Fibroblast of lung (primary cell): ENCODE results near the gene FBXO41. TPM values are rescaled to one million over a fixed set of nuclear protein-coding genes. Genes with fewer than 3 reads are reported as not detected.

Experiments used
- DNase-seq, 2 donors: peaks; one replicate each; pipeline versions ENCODE4 v3.0.0 to v3.0.0-alpha.2; 2010; ENCODE audit warnings: low read depth in 2 of 2
- H2AFZ ChIP-seq: 2 replicates; pipeline ENCODE4 v1.5.1; 2012; ENCODE audit warnings: low read length, control low read depth, inconsistent platforms
- H3K27ac ChIP-seq: 2 replicates; pipeline ENCODE4 v1.5.1; 2011; ENCODE audit warnings: low read length, control low read depth; ENCODE audit not compliant: insufficient read depth
- H3K27me3 ChIP-seq: 2 replicates; pipeline ENCODE4 v1.5.1; 2011; ENCODE audit warnings: mild to moderate bottlenecking, low read length; ENCODE audit not compliant: control insufficient read depth, insufficient read depth
- H3K36me3 ChIP-seq: 2 replicates; pipeline ENCODE4 v1.5.1; 2011; ENCODE audit warnings: low read length; ENCODE audit not compliant: control insufficient read depth, insufficient read depth
- H3K4me1 ChIP-seq: 2 replicates; pipeline ENCODE4 v1.5.1; 2011; ENCODE audit warnings: low read length; ENCODE audit not compliant: control insufficient read depth, insufficient read depth; ENCODE audit errors: extremely low read depth
- H3K4me2 ChIP-seq: 2 replicates; pipeline ENCODE4 v1.5.1; 2011; ENCODE audit warnings: low read length, control low read depth; ENCODE audit not compliant: insufficient read depth; ENCODE audit errors: extremely low read depth
- H3K4me3 ChIP-seq, 4 experiments: fragments of 200-600 bp in 1 of 4; sonication (generic) in 1 of 4; replicated peaks in 1 of 4; 2 replicates each; pipeline ENCODE4 v1.5.1; 2011 to 2016; ENCODE audit warnings: low read length in 4 of 4, low read depth in 3 of 4, mild to moderate bottlenecking in 3 of 4, control low read depth in 2 of 4, inconsistent platforms in 1 of 4, mixed read lengths in 1 of 4; ENCODE audit not compliant: insufficient read depth in 1 of 4; ENCODE audit errors: control extremely low read depth in 1 of 4
- H3K79me2 ChIP-seq: 2 replicates; pipeline ENCODE4 v1.5.1; 2012; ENCODE audit warnings: mild to moderate bottlenecking, low read length, inconsistent platforms; ENCODE audit not compliant: control insufficient read depth, insufficient read depth
- H3K9ac ChIP-seq: 2 replicates; pipeline ENCODE4 v1.5.1; 2011; ENCODE audit warnings: mild to moderate bottlenecking, low read length, control low read depth; ENCODE audit not compliant: insufficient read depth
- H3K9me3 ChIP-seq: 2 replicates; pipeline ENCODE4 v1.5.1; 2012; ENCODE audit warnings: low read depth, low read length; ENCODE audit not compliant: control insufficient read depth, insufficient read depth
- H4K20me1 ChIP-seq: 2 replicates; pipeline ENCODE4 v1.5.1; 2011; ENCODE audit warnings: low read length; ENCODE audit not compliant: control insufficient read depth, insufficient read depth; ENCODE audit errors: extremely low read depth
- CTCF ChIP-seq, 2 donors: IDR thresholded peaks in 1 of 2; conservative IDR thresholded peaks in 1 of 2; 1 replicate in 1 of 2; 2 replicates in 1 of 2; pipeline ENCODE4 v1.5.1; 2011 to 2012; ENCODE audit warnings: low read length in 2 of 2, control low read depth in 1 of 2, inconsistent platforms in 1 of 2, low read depth in 1 of 2, mild to moderate bottlenecking in 1 of 2
- EZH2 ChIP-seq: IDR thresholded peaks from 2 replicates; pipeline ENCODE4 v1.5.1; 2012; ENCODE audit warnings: low read length, control low read depth, mild to moderate bottlenecking; ENCODE audit errors: missing control alignments
- polyA plus RNA-seq, 2 donors: library from polyadenylated mRNA; depleted of rRNA in 1 of 2; stranded (reverse) in 1 of 2; unstranded in 1 of 2; fragments of >200 nt; gene quantifications; 2 replicates each; pipeline ENCODE4 v1.2.1, GENCODE V29; 2011 to 2012; ENCODE audit warnings: missing spikeins in 1 of 2
- total RNA-seq: library from RNA; depleted of rRNA; stranded (reverse); fragments of >200 nt; gene quantifications from 2 replicates; pipeline ENCODE4 v1.2.1, GENCODE V29; 2014

Gene FBXO41
- total and polyA plus RNA-seq, 2 donors (not counting 1 experiment from before 2014, with no cell fraction given): 0.51 to 1.2 TPM

GRCh38 chr2:73297586-73297985 lies 13.3 kb upstream of the FBXO41 start:
- H3K36me3 ChIP-seq: no peaks in the 10 kb centered on the region
- H3K9ac ChIP-seq: no peak overlapping the region
- no peak for DNase-seq
- no peak overlapping the region for H3K4me2 ChIP-seq
- peaks cover 36% of the 10 kb centered on the region for H3K27me3 ChIP-seq
- no peak overlapping the region for H3K4me3 ChIP-seq
- no peaks in the 10 kb centered on the region for H4K20me1 ChIP-seq
- no peaks in the 10 kb centered on the region for H3K4me1 ChIP-seq
- no peaks in the 10 kb centered on the region for H3K9me3 ChIP-seq
- H3K27ac ChIP-seq: no peak overlapping the region
- TF ChIP-seq CTCF (conservative IDR thresholded peaks at IDR 0.05 in 1 of 2, IDR thresholded peaks at IDR 0.05 in 1 of 2; ENCODE audit: low read depth in 1 of 2, low read length in 2 of 2): no peak
- no peak for TF ChIP-seq EZH2
- no peak overlapping the region for H2AFZ ChIP-seq
- H3K79me2 ChIP-seq: no peaks in the 10 kb centered on the region

GRCh38 chr2:73297151-73297559 lies 12.9 kb upstream of the FBXO41 start:
- Histone ChIP-seq H3K9me3 (no peaks in the 10 kb centered on the region), H3K9ac (no peak overlapping the region), H2AFZ (no peak overlapping the region), H4K20me1 (no peaks in the 10 kb centered on the region), H3K4me3 (no peak overlapping the region), H3K79me2 (no peaks in the 10 kb centered on the region), H3K27ac (no peak overlapping the region), H3K4me2 (no peak overlapping the region), H3K36me3 (no peaks in the 10 kb centered on the region), H3K4me1 (no peaks in the 10 kb centered on the region), H3K27me3 (peaks cover 40% of the 10 kb centered on the region)
- no peak for TF ChIP-seq EZH2
- TF ChIP-seq CTCF (conservative IDR thresholded peaks at IDR 0.05 in 1 of 2, IDR thresholded peaks at IDR 0.05 in 1 of 2; ENCODE audit: low read depth in 1 of 2, low read length in 2 of 2): no peak
- no peak for DNase-seq

DNA sequence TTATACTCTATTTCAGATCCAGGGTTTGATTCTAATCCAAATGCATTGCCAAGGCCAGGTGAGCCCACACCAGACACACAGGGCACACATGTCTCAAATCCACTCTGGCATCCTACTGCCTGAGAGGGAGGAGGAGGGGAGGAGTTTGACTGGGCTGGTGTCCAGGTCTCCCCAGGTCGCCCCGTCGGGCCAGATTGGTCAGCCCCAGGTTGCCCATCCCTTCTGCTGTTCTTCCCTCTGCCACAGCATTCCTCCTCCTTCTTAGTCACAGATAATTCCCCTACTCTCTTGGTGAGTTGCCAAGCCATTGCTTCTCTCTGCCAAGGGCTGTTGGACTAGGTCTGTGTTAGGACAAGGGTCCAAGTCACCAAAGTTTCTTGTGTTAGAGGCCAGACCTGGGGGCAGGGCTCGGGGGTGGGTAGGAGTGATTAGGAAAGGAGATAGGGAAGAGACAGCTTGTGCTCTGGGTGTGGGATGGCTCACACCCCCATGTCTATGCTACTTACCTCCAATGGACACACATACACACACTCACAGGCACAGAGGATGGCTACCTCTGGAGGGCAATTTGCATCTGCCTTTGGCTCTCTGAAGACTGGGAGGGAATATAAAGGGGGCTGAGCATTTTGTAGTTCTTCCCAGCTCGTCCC lies 11.6 kb upstream of the FBXO41 start:
- H4K20me1 ChIP-seq: no peaks in the 10 kb centered on the region
- DNase-seq: no peak
- no peaks in the 10 kb centered on the region for H3K9me3 ChIP-seq
- H3K27ac ChIP-seq: no peak overlapping the region
- no peak overlapping the region for H3K9ac ChIP-seq
- no peaks in the 10 kb centered on the region for H3K79me2 ChIP-seq
- H2AFZ ChIP-seq: no peak overlapping the region
- no peaks in the 10 kb centered on the region for H3K4me1 ChIP-seq
- H3K36me3 ChIP-seq: no peaks in the 10 kb centered on the region
- no peak for TF ChIP-seq CTCF (conservative IDR thresholded peaks at IDR 0.05 in 1 of 2, IDR thresholded peaks at IDR 0.05 in 1 of 2; ENCODE audit: low read depth in 1 of 2, low read length in 2 of 2)
- TF ChIP-seq EZH2: no peak
- peaks cover 48% of the 10 kb centered on the region for H3K27me3 ChIP-seq
- no peak overlapping the region for H3K4me3 ChIP-seq
- no peak overlapping the region for H3K4me2 ChIP-seq
